ENCODE results near the gene EYS.

EYS gene

GRCh38 chr6:65221153-65221552 lies 485.9 kb downstream of the EYS start:
- no peak for DNase-seq (ENCODE audit: low read depth)

GRCh38 chr6:65202738-65203137 lies 504.3 kb downstream of the EYS start:
- no peak for DNase-seq (ENCODE audit: low read depth)

DNA sequence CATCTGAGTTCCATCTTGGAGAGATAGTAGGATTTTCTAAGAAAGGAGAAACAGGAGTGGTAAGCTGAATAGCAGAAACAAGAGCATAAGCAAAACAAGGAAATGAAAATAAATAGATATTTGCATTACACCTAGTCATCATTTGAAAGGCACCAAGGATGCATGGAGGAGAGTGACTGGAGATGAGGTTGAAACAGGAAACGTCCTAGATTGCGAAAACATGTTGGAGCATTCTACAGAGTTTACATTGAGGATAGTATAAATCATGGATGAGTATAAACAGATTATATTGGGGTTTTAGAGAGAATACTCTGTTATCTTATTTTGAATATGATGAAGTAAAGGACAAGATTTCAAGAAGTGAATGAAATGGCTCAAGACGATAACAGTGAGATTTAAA lies 507.3 kb downstream of the EYS start:
- DNase-seq (ENCODE audit: low read depth), result no peak

DNA sequence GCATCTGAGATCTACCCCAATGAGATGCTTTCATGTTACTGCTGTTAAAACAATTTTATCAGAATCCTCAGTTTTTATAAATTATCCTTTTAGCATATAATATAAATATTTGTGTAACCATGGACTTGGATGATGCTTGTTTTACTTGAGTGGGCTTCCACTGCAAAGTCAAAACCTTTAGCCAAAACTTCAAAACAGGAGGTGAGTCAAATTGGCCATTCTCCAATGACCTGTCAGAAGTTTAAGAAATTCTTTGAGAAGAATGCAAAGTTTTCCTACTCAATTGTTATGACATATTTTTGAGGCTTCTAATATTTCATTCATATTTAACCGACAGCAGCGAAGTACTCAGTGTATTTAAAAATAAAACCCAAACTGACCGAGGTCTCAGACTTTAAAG lies 507.9 kb downstream of the EYS start:
- DNase-seq (ENCODE audit: low read depth), result no peak

- DNase-seq (ENCODE audit: low read depth), result no peak
Observed at GRCh38 chr6:65191471-65191870, 515.6 kb downstream of the EYS start.

- DNase-seq (ENCODE audit: low read depth), result no peak
Observed at GRCh38 chr6:65189236-65189881, 517.7 kb downstream of the EYS start.

- DNase-seq (ENCODE audit: low read depth), result no peak
Observed at GRCh38 chr6:65186826-65187225, 520.2 kb downstream of the EYS start.

DNA sequence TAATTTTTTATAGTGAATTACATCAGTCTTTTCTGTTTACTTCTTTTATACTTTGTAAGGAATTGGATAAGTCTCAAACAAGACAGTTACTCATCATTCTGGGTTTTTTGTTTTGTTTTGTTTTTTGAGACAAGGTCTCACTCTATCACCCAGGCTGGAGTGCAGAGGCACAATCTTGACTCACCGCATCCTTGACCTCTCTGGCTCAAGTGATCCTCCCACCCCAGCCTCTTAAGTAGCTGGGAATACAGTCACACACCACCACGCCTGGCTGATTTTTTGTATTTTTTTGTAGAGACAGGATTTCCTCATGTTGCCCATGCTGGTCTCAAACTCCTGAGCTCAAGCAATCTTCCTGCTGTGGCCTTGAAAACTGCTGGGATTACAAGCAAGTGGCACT lies 524.3 kb downstream of the EYS start:
- DNase-seq (ENCODE audit: low read depth), result no peak

DNA sequence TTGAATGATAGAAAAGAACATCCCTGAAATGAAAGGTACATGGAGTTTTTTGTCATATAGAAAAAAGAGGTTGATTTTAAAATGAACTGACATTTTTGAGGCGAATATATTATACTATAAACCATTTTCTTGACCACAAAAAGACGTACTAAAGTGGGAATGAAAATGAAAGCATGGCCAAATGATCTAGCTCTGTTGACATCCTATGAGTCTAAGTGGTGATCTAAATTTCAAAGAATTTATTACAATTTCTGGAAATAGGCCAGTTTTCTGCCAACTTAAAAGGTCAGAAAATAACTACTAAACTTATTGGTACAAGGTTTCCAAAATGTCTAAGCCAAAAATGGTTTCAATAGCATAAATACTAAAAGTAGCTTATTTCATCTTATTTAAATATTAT lies 536.8 kb downstream of the EYS start:
- no peak for DNase-seq (ENCODE audit: low read depth)

- DNase-seq (ENCODE audit: low read depth), result no peak
Observed at GRCh38 chr6:65161661-65162060, 545.4 kb downstream of the EYS start.

- DNase-seq (ENCODE audit: low read depth), result no peak
Observed at GRCh38 chr6:65157025-65157424, 550.0 kb downstream of the EYS start.

GRCh38 chr6:65155083-65155482 lies 551.9 kb downstream of the EYS start:
- no peak for DNase-seq (ENCODE audit: low read depth)

GRCh38 chr6:65149841-65150240 lies 557.2 kb downstream of the EYS start:
- no peak for DNase-seq (ENCODE audit: low read depth)

- DNase-seq (ENCODE audit: low read depth), result no peak
Observed at GRCh38 chr6:65148839-65149238, 558.2 kb downstream of the EYS start.

GRCh38 chr6:65135567-65135966 lies 571.5 kb downstream of the EYS start:
- DNase-seq (ENCODE audit: low read depth), result no peak

DNA sequence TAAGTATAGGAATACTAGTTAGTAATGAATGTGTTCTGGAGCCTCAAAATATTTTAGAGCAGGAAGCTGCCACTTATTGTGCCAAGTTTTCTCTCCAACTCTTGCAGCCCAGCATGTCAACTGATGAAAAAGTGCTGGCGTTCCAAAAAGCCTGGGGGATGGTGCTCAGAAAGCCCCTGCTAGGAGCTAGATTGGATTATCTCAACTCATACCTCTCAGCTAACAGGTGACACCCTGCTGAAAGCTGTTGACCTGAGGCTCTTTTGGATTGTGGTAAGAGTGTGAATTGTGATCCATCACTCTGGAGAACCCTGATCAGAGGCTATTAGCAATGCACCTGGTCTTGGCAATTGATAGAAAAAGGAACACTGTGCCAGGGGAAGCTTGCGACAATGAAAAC lies 580.4 kb downstream of the EYS start:
- no peak for DNase-seq (ENCODE audit: low read depth)

GRCh38 chr6:65123521-65123920 lies 583.5 kb downstream of the EYS start:
- no peak for DNase-seq (ENCODE audit: low read depth)

- no peak for DNase-seq (ENCODE audit: low read depth)
Observed at GRCh38 chr6:65117817-65118409, 589.1 kb downstream of the EYS start.

GRCh38 chr6:65116326-65116725 lies 590.7 kb downstream of the EYS start:
- no peak for DNase-seq (ENCODE audit: low read depth)

- DNase-seq (ENCODE audit: low read depth), result no peak
Observed at GRCh38 chr6:65113581-65113980, 593.4 kb downstream of the EYS start.

DNA sequence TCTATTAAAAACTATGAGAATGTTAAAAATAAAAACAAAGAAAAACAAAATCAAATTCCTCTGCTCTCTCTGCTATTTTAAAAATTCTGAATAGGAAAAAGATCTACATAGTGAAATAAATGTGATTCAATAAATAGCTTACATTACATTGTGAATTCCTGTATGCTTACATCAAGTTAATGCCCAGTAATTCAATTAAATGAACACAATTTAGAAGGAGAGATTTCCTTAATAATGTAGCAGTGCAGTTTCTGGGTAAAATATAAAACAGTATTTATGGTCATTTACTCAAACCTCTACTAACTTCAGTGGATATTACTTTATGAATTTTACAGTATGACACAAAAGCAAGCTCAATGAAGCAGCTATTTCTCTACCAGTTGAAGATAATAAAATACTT lies 594.6 kb downstream of the EYS start:
- DNase-seq (ENCODE audit: low read depth), result no peak

GRCh38 chr6:65110031-65110430 lies 597.0 kb downstream of the EYS start:
- no peak for DNase-seq (ENCODE audit: low read depth)

DNA sequence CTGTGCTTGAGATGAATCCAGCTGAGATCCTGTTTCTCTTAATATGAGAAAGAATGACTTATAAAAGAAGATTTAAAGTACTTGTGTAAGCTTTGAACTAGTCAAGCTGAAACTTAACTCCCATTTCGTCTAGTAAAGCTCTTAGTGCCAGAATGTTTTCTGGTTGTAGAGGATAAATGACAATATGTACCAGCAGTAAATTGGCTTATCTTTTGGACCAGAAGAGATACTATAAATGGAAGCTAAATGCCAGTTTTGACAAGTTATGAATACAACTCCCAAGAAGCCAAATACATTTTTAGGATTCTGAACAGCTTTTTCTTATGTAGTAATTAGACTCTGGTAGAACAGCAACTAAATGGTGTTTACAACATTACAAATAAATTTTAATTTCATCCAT lies 608.7 kb downstream of the EYS start:
- DNase-seq (ENCODE audit: low read depth), result no peak

GRCh38 chr6:65091561-65091960 lies 615.5 kb downstream of the EYS start:
- DNase-seq (ENCODE audit: low read depth), result no peak
